HG03521 (cell line): Measurements from ENCODE around the gene ITCH.
"Not testable (repeated sequence)": the region's sequence is repeated elsewhere in the genome, so short reads cannot be mapped to it uniquely, and the experiment has no call there.

Source experiments
- ATAC-seq: cut with Tn5 transposase; IDR thresholded peaks from one replicate; pipeline ENCODE4 v1.9.1; 2021; ENCODE audit warnings: mild to moderate bottlenecking, moderate library complexity; ENCODE audit not compliant: unreplicated experiment

ITCH gene

DNA sequence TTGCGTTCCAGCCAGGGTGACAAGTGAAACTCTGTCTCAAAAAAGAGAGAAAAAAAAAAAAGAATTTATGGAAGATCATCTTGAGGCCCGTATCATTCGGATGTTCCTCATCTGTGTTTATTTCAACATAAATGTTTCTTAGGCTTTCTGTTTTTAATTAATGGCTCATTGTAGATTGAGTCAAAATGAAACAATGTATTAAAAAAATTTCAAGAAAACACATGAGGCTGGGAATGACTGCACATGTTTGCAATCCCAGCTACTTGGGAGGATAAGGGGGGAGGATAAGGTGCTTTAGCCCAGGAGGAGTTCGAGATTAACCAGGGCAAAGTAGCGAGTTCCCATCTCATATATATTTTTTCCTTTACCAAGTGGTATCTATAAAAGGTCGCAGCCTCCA, 47.3 kb downstream of the ITCH start:
- no peak for ATAC-seq

DNA sequence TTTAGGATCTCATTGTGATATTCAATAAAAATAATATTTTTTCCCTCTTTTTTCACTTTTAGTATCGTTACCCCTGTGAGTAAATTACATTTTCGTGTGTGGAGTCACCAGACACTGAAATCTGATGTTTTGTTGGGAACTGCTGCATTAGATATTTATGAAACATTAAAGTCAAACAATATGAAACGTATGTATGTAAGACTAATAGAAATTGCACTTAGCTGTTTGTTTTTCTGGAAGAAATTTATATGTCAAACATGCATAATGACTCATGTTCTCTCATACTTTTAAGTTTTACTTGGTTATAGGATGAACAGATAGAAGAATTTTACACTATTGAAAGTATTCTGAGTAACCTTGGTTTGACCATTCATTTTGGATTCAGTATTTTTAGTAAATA, 49.4 kb downstream of the ITCH start:
- no peak for ATAC-seq

DNA sequence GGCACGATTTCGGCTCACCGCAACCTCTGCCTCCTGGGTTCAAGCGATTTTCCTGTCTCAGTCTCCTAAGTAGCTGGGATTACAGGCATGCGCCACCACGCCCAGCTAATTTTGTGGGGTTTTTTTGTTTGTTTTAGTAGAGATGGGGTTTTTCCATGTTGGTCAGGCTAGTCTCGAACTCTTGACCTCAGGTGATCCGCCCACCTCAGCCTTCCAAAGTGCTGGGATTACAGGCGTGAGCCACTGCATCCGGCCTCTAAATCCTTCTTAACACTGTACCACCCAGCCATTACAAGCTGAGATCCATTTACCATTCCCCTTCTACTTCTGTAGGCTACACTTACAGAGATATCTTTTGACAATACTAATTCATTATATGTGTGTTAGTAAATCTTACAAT, 51.5 kb downstream of the ITCH start:
- not testable (repeated sequence) for ATAC-seq

DNA sequence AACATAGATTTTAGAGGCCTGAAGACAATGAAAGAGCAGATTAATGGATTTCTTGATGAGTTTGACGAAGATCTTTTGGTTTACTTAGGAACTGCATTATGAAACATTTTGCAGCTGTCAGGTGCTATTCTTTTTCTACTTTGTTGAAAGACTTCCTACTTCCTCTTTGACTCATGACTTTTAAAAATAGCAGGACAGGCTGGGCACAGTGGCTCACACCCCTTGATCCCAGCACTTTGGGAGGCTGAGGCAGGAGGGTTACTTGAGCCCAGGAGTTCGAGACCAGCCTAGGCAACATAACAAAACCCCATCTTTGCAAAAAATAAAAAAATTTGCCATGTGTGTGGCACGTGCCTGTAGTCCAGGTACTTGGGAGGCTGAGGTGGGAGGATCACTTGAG, 52.0 kb downstream of the ITCH start:
- no peak for ATAC-seq

DNA sequence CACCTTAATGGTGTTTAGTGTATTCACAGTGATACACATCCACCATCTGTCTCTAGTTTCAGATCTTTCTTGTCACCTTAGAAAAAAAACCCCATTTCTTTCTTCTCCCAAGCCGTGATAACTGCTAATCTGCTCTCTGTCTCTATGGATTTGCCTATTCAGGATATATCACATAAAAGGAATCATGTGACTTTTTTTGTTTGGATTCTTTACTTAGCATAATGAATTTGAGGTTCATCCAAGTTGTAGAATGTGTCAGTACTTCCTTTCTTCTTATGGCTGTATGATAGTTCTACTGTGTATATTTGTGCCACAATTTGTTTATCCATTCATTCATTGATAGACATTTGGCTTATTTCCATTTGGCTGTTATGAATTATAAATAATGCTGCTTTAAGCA, 57.1 kb downstream of the ITCH start:
- ATAC-seq, result no peak

DNA sequence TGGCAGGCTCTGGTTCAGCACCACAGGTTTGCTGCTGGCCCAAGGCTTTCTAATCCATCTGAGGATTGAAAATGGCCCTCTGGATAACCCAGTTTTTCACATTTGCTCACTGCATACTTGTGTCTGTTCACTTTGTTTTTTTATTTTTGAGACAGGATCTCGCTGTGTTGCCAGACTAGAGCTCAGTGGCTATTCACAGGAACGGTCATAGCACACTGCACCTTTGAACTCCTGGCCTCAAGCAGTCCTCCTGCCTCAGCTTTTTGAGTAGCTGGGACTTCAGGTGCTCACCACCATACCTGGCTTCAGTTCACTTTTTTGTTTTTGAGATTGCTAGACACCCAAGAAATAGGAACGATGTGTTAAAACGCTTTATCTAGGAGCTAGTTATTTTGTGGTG, 57.9 kb downstream of the ITCH start:
- no peak for ATAC-seq

DNA sequence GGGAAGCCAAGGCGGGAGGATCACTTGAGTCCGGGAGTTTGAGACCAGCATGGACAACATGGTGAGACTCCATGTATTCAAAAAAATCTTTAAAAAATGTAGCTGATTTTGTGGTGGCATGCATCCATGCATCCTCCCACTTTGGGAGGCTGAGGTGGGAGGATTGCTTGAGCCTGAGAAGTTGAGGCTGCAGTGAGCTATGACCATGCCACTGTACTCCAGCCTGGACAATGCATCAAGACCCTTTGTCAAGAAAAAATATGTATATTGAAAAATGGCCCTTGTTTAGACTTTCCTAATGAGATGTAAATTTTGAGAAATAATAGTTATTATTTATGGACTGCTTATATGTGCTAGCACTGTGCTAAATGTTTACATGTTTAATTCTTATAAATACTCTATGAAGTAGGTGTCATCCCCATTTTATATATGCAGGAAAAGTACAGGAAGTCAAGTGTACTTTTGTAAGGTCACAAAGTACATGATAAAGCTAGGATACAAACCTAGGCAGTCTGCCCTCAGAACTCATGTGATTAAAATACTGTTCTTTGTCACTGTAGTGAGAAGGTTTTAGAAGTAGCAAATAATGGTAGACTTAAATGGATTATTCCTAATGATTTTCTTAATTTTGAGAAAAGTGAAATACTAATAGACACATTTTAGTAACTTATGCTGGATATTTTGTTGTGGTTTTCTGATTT, 58.8 kb downstream of the ITCH start:
- no peak for ATAC-seq

DNA sequence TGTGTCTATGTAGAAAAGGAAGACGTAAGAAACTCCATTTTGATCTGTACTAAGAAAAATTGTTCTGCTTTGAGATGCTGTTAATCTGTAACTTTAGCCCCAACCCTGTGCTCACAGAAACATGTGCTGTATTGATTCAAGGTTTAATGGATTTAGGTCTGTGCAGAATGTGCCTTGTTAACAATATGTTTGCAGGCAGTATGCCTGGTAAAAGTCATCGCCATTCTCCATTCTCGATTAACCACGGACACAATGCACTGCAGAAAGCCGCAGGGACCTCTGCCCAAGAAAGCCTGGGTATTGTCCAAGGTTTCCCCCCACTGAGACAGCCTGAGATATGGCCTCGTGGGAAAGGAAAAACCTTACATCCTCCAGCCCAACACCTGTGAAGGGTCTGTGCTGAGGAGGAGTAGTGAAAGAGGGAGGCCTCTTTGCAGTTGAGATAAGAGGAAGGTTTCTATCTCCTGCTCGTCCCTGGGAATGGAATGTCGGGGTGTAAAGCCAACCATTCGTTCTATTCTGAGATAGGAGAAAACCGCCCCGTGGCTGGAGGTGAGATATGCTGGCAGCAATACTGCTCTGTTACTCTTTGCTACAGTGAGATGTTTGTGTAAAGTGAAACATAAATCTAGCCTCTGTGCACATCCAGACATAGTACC, 62.1 kb downstream of the ITCH start:
- ATAC-seq, result not testable (repeated sequence)

DNA sequence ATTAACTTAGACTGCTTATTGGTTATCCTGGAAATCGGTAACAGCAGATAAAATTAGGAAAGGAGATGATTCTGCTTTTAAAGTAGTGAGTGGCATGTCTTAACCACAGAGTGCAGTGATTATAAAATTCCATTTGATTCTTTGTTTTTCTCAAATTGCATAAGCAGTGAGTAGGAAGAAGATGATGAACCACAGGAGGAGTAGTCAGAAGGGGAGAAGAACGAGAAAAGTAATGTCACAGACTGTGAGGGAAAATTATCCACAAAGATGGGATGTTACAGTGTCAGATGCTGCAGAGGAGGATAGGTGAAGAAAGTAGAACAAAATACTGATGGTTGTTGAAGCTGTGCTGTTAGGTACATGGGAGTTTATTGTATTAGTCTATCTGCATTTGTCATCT, 63.0 kb downstream of the ITCH start:
- no peak for ATAC-seq

DNA sequence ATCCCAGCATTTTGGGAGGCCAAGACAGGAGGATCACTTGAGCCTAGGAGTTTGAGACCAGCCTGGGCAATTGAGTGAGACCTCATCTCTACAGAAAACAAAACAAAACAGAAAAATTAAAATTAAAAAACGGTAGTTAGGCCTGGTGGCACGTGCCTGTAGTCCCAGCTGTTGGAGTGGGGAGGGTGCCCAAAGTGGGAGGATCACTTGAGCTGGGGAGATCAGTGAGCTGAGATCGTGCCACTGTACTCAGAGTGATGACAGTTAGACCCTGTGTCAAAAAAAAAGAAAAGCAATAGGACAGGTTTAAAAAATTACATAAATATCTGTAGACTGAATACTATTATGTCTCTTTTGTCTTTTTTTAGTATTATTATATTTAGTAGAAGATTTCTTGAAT, 64.3 kb downstream of the ITCH start:
- ATAC-seq, result no peak

DNA sequence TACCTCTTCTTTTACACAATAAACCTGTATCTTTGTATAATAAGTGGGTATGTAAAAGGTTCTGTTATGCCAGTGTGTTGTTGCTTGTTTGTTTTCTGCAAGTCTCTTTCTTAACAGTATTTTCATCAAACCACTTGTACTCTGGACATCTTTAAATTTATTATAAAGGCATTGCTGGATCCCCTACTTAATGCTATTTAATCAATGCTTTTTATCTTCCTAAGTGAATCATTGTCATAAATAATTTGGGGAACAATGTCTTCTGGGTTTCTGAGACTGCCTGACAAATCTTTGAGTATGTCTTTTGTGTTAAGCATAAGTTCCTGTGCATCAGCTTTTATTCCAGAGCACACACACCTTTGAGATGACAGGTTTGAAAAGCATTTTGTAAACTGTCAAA, 64.7 kb downstream of the ITCH start:
- ATAC-seq, result no peak

DNA sequence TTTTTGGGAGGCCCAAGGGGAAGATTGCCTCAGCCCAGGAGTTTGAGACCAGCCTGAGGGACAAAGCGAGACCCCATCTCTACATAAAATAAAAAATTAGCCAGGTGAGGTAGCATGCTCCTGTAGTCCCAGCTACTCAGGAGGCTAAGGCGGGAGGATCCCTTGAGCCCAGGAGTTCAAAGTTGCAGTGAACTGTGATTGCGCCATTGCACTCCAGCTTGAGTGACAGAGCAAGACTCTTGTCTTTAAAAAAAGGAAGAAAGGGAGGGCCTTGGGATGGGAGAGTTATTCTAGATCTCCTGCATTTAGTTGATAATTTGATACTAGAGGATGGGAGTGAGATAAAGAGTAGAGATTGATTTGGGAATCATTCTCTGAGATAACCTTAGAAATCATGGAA, 68.1 kb downstream of the ITCH start:
- no peak for ATAC-seq

DNA sequence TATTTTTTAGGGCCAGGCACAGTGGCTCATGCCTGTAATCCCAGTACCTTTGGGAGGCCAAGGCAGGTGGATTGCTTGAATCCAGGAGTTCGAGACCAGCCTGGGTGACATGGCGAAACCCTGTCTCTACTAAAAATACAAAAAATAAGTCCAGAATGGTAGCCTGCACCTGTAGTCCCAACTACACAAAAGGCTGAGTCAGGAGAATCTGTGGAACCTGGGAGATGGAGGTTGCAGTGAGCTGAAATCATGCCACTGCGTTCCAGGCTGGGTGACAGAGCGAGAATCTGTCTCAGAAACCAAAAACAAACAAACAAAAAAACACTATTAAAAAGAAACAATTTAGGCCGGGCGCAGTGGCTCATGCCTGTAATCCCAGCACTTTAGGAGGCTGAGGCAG, 69.6 kb downstream of the ITCH start:
- ATAC-seq, result not testable (repeated sequence)

DNA sequence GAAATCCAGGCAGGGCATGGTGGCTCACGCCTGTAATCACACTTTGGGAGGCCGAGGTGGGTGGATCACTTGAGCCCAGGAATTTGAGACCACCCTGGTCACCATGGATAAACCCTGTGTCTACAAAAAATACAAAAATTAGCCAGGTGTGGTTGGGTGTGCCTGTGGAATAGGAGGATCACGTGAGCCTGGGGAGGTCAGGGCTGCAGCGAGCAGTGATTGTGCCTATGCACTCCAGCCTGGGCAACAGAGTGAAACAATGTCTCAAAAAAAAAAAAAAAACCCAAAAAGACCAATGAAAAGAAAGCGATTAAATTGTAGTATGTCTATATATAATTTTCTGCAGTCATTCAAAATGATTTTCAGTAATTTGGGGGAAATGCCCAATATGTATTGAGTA, 70.3 kb downstream of the ITCH start:
- no peak for ATAC-seq

DNA sequence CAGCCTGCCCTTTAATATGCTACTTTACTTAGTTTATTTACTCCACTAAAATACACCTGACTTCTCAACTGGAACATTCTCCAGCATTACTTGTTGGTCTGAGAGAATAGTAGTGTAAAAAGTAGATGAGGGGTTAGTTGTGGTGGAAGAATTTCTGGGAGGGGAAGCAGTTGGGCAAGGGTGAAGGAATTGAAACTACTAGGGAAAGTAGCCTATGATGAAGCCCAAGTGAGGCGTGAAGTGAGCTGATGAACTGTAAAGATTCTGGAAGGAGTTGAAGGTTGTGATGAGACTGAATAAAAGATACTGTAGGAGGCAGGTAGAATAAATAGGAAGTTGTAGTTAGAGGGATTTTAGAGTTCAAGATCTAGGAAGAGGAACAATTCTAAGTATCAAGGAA, 72.5 kb downstream of the ITCH start:
- ATAC-seq, result no peak

DNA sequence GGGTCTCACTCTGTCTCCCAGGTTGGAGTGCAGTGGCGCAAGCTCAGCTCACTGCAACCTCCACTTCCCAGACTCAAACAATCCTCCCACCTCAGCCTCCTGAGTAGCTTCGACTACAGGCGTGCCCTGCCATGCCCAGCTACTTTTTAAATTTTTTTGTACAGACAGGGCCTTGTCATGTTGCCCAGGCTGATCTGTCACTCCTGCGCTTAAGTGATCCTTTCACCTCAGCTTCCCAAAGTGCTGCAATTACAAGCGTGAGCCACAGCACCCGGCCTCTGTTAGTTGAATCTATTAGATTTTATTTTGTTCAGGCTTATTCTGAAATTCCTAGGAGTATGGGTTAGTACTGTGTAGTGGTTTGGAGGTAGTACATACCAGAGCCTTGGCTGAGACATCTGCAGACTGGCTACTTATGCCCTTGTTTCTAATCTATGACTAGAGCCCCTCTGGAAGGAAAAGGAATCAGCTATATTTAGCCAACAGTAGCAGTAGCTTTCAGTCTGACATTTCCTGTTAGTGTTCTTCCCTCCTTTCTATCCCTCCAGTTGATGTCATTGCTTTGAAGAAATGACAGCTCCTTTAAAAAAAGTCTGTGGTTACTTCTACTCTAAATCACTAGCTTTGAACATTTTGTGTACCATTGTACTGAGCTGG, 74.4 kb downstream of the ITCH start:
- ATAC-seq, result no peak

DNA sequence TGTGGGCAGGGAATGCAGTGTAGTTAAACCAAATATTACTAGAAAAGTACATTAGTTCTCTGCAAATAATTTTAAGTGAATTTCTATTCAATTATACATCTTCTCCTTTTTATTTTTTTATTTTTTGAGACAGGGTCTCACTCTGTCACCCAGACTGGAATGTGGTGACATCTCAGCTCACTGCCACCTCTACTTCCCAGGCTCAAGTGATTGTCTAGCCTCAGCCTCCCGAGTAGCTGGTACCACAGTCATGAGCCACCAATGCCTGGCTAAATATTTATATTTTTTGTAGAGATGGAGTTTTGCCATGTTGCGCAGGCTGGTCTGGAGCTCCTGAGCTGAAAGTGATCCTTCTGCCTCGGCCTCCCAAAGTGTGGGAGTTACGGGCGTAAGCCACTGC, 76.1 kb downstream of the ITCH start:
- no peak for ATAC-seq

DNA sequence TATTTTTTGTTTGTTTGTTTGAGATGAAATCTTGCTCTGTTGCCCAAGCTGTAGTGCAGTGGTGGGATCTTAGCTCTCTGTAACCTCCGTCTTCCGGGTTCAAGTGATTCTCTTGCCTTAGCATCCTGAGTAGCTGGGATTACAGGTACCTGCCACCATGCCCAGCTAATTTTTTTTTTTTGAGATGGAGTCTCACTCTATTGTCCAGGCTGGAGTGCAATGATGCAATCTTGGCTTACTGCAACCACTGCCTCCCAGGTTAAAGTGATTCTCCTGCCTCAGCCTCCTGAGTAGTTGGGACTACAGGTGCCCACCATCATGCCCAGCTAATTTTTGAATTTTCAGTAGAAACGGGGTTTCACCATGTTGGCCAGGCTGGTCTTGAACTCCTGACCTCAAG, 78.3 kb downstream of the ITCH start:
- ATAC-seq, result not testable (repeated sequence)

DNA sequence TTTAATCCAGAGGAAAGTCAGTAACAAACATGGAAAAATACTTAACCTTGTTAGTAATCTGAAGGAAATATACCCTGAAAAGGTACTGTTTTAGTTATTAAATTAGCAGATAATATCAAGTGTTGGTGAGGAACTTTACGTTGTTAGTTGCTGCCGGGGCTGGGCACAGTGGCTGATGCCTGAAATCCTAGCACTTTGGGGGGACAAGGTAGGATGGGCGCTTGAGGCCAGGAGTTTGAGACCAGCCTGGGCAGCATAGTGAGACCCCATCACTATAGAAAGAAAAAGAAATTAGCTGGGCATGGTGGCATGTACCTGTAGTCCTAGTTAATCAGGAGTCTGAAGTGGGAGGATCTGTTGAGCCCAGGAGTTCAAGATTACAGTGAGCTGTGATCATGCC, 80.5 kb downstream of the ITCH start:
- no peak for ATAC-seq

DNA sequence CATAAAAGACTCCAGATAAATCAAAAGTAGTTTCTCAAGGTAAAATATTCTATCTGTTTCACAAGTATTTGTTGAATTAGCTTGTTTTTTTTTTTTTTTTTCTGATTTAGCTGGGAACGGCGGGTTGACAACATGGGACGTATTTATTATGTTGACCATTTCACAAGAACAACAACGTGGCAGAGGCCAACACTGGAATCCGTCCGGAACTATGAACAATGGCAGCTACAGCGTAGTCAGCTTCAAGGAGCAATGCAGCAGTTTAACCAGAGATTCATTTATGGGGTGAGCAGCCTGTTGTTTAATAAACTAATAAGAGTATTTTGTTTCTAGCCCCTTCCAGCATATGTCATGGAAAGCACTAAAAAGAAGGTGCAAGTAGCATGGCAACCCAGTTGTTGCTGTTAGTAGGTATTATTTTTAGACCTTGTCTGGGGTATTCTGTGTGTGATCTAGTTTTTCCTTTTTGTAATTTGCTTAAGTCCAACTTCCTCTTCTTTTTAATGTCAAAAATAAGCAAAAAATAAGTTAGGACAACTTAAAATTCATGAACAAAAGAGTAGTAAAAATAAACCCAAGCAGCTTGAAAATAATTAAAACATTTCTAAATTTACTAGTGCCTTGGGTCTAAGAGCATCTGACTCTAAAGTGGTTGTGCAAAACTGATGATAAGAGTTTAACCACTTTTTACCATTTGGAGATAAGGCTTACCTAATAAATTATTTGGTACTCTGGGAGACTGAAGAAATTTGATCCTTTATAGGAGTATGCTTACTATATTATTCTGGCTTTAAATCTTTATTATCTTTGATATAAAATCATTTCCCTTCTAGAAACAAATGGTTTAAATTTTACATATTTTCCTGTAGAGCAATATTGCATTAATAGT, 82.3 kb downstream of the ITCH start:
- no peak for ATAC-seq

DNA sequence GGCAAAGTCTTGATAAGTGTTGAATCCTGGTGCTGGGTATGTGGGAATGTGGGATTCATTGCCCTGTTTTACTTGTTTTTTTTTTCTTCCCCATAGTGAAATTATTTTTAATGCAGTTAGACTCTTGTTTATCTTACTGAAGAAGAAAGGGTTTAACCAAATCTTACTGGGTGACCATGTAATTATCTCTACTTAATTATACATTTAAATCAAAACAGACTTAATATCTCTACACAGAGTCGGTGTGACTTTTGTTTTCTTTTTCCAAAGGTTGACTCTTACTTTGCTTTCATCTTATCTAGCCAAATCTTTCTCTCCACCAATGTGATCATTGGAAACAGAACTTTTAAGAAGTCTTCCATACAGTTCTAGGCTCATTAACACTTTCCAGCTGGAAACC, 85.4 kb downstream of the ITCH start:
- no peak for ATAC-seq
